Hematopoietic multipotent progenitor cell treated with erythropoietin and hydrocortisone succinate and interleukin-3 and kit ligand, for 17 days (in vitro differentiated cells): ENCODE results near the gene N4BP2L1.
A peak's percentile ranks its signal among the peaks of the same experiment; 100 is the strongest.

Experiments
- DNase-seq: peaks from one replicate; pipeline ENCODE4 v3.0.0-alpha.2; 2015; ENCODE audit warnings: low spot score

N4BP2L1 gene

DNA sequence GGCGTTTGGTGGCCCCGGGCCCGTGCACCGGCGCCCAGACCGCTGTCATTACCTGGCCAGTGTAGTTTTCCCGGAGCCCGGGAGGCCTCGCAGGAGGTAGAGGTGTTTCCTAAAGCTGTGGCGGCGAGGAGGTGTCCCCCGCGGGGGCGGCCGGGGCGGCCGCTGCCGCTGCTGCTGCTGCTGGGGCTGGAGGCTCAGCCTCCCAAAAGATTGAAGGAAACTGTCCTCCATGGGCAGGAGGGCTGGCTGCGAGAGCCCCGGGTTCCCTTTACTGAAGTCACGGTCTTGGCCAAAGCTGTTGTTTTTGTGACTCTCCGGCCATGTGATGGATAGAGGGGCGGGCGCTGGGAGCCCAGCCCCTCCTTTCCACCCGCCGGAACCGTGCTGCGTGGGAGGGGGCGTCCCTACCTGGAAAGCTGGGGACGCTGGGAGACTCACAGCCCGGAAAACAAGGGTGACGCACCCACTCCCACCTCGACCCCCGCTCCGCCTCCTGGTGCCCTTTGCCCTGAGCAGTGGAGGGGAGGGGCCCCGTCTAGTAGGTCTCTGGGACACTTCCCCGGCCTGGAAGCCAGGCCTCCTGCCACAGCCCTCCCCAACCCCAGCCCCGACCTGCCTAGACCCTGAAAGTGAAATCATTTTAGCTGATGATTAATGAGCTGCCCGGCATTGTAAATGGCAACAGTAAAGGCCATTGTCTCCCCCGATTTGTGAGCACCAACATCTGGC is at the start of gene N4BP2L1:
Gene N4BP2L1, minus strand, starts transcription at position 279 of the 729 bp plus-strand sequence. Its CDS starts 48 bp downstream, at position 231.
- DNase-seq: peak; percentile 35

- no peak for DNase-seq
Observed at GRCh38 chr13:32476892-32477291, 49.0 kb upstream of the N4BP2L1 start.

DNA sequence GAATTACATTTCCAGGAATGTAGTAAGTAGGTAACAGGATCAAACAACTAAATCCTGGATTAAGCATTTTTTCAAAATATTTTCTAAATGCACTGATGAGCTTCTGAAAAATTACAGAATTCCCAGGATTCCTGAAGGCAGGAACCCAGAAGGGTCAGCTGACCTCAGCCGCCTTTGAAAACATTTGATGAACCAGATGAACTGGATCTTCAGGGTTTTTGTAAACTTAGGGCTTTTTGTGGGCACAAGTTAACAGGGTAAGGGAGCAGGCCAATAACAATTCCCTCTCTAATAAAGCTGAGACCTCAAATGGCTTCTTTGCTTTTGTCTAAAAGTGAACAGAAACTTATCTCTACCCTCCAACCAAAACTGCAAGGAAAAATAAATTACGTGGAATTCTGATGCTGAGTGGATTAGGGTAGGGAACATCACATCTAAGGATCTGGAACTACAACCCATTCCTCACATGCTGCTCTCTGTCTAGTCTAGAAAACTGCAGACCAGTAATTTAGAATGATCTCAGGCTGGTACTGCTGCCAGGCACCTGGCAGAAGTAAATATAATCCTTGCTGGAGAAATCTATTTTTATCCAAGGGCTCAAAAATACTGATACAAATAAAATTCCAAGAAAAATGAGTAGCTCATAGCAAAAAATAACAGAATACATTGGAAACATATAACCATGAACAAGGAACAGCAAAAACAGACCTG is 48.2 kb upstream of the N4BP2L1 start:
- no peak for DNase-seq

DNA sequence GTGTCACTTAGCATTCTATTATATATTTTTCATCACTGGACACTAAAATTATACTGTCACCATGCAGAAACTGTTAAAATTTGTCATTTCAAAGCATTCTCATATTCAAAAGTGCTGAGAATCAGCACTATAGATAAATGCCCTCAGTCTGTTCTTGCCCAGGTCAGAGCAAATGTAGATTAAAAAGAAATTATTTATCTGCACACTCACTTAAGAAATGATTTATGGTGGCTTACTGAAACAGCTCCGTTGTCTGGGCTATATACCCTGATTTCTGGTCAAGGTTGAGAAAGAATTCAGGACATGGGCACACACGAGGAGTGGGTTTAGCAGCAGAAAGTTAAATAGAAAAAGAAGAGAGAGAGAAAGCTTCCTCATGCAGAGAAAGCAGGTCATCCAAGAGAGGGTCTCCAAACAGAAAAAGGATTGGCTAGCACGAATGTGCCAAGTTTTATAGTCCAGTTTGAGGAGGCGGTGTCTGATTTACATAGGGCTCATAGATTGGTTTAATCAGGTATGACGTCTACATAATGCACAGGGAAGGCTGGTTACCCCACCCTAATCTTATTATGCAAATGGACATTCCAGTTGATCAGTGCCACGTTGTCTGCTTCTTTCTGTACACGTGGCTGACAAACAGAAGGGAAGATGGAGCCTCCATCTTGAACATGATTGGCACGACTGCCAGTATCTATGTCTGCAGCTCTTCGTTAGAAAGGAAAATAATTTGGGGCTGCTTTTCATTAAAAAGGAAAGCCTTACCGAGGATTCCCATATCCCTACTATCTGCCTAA is 47.3 kb upstream of the N4BP2L1 start:
- no peak for DNase-seq

- no peak for DNase-seq
Observed at GRCh38 chr13:32473650-32474049, 45.7 kb upstream of the N4BP2L1 start.

GRCh38 chr13:32472194-32472621 is 44.3 kb upstream of the N4BP2L1 start:
- no peak for DNase-seq

GRCh38 chr13:32471187-32471922 is 43.4 kb upstream of the N4BP2L1 start:
- DNase-seq: no peak

DNA sequence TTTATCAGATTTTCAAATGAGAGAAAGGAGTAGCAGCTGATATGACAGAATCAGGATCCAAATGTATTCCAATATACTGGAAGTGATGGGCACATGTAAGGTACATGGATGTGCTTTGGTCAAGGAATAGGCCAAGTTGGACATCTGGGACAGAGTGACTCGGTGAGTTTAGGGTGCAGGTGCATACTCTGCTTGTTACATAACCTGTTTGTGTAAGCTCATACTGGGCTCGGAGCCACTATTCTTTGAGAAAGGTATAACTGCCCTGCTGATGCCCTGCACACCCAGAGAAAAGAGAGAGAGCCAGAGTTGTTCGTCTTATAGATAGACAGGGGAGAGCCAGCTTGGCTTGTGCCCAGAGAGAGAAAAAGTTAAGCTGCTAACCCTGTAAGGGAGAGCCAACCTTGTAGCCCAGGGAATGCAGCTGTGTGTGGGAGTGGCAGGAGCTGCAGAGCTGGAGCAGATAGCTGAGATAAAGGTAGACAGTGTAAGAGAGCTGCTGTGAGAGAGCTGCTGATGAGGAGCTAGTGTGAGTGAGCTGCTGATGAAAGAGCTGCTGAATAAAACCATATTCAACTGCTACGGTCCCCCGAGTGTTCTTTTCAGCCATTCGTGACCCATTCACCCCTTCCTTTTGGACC is 40.7 kb upstream of the N4BP2L1 start:
- DNase-seq: no peak

- DNase-seq: no peak
Observed at GRCh38 chr13:32456591-32456990, 28.7 kb upstream of the N4BP2L1 start.

- DNase-seq: no peak
Observed at GRCh38 chr13:32455594-32455903, 27.6 kb upstream of the N4BP2L1 start.

DNA sequence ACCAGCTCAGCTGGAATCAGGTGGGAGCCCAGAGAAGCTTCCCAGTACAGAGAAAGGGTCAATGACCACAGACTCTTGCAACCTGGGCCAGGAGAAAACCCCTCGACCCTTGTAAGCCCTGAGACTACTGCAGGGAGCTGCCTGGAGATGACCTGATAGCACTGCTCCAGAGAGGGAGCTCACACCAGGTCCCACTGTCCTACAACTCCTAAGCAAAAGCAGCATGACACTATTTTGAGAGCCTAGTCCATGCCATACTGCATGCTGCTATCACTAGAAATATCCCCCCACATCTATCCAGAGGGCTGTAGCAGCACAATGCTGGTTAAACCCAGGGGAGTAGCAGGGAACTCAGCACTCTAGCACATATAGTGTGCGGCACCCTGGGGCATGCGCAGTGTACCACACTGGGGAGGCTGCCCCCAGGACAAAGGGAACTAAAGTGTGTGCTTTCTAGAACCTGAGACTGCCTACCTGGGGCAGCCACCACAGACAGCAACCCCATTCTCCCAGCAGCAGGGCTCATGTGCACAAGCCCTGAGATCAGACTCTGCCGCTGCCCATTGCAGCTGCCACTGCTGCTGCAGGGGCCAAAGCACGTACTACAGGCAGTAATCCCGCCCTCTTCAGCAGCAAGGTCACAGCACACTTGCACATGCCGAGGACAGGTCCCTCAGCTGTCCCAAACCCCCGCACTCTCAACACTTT is 27.1 kb upstream of the N4BP2L1 start:
- DNase-seq: no peak

DNA sequence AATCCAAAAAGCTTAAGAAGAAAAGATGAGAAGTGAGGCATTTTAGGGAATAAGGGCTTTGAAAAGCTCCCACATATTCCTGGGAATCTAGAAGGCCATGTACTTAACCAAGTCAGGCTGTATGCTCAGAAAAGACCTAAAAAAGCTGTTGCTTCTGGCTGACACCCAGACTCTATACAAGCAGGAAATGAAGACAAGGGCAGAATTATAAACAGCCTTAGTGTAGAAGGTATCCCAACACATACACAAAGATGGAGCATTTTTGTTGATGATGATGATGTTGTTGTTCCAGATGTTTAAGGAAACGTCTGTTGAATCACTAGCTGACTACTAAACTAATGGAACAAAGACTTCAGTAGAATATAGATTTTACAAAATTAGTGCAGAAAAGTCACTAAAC is 26.1 kb upstream of the N4BP2L1 start:
- DNase-seq: no peak

GRCh38 chr13:32448972-32449371 is 21.0 kb upstream of the N4BP2L1 start:
- no peak for DNase-seq

DNA sequence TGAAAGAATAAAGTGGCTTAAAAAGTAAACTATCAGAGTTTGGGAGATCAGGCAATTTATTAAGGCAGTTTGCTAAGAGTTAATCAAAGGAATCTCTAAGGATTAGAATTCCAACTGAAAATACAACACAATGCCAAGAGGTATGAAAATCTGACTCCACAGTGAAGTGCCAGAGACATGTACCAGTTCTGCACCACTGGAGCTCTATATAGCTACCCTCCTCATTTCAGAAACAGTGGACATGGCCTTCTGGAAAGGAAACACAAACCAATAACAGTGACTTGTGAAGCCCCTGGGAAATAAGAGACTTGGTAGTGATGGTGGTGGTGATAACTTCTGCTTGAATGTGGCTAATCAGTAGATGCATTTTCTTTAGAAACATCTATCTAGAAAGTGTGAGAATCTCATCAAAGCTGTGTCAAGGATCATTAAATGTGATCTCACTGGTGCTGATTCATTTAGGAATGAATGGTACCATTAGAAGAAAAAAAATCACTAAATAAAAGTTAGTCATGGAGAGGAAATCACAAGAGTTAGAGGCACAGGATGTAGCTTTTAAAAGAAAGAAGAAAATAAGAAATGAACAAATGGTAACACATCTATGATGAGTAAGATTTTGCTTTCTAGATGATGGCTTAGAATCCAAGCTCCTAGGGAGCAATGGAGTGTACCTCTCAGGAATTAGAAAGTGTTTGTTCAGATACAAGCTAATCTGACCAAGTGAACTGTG is 20.1 kb upstream of the N4BP2L1 start:
- DNase-seq: no peak

GRCh38 chr13:32446773-32447465 is 19.0 kb upstream of the N4BP2L1 start:
- no peak for DNase-seq

DNA sequence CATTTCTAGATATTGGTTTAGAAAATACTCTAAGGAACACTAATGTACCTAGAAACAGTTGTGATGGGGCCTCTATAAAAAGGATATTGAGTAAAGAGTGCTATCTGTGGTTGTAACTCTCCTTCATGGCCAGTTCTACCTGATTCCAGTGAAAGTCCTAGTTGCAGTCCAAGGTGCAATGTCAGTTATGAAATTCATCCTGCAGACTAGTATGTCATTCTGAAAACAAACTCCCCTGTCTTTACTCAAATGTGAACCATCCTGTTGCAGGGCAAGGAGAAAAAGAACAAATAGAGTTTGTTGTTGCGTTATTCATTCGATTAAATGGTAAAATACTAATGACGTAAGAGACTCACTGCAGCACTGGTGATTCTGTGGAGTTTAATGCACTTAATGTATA is 18.3 kb upstream of the N4BP2L1 start:
- no peak for DNase-seq

DNA sequence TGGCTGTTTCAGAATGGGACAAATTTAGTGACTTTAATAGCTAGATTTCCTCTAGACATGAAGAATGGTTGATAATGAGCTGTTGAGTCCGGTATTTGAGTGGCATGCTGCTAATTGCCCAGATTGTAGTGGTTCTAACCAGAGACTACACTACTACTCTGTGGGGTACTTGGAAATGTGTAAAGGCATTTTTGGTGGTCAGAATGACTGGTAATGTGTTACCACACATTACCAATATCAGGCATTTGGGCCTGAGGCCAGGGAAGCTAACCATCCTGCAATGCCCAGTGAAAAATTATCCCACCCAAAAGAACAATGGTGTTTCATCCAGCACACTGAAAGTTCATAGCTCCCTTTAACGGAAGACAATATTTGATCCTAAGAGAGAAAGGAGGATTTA is 17.5 kb upstream of the N4BP2L1 start:
- no peak for DNase-seq

- DNase-seq: peak; percentile 41
Observed at GRCh38 chr13:32443111-32443510, 15.2 kb upstream of the N4BP2L1 start.

GRCh38 chr13:32438871-32439270 is 10.9 kb upstream of the N4BP2L1 start:
- DNase-seq: no peak

GRCh38 chr13:32432856-32433255 is 4.9 kb upstream of the N4BP2L1 start:
- DNase-seq: no peak
